ENCODE results near the gene NUDT1. TPM values are rescaled to one million over a fixed set of nuclear protein-coding genes. Genes with fewer than 3 reads are reported as not detected.
A peak's percentile ranks its signal among the peaks of the same experiment; 100 is the strongest.
"Not testable (repeated sequence)": the region's sequence is repeated elsewhere in the genome, so short reads cannot be mapped to it uniquely, and the experiment has no call there.

Gene NUDT1
- total and polyA plus RNA-seq, 9 donors, result 17.3 to 29.8 (median 23.4) TPM

DNA sequence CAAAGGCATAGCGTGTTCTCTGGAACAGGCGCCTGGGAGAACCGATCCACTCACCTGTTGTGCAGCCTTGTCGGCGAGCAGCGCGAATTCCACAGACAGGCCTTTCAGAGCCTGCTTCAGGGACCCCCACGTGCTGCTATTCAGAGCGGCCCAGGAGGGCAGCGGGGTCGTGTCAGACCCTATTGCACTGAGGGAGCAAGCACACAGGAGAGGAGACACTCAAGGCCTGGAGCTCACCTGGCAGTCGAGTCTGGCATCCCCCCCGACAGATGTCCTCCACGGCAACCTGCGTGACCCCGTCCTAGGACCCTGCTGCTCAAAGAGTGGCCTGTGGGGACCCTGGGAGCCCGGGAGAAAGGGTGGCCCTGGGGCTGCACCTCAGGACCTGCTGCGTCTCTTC lies 21.1 kb downstream of the NUDT1 start:
- peaks cover 37% of the 10 kb centered on the region for H3K36me3 ChIP-seq (ENCODE audit: control insufficient read depth, insufficient read depth, low read length)
- H3K9me3 ChIP-seq (replicated peaks; ENCODE audit: control insufficient read depth, low read depth, low read length), result no peaks in the 10 kb centered on the region
- no peak for DNase-seq
- H3K27me3 ChIP-seq (ENCODE audit: control insufficient read depth, insufficient read depth, low read length), result no peaks in the 10 kb centered on the region
- no peak overlapping the region for H3K4me3 ChIP-seq (ENCODE audit: low read length)
- no peak overlapping the region for H3K27ac ChIP-seq (ENCODE audit: low read length)
- peaks cover 5% of the 10 kb centered on the region for H3K4me1 ChIP-seq (ENCODE audit: control insufficient read depth, insufficient read depth, low read length)
- WGBS (ENCODE audit: insufficient coverage), result 89% methylated on average over 18 of the region's 18 CpGs

DNA sequence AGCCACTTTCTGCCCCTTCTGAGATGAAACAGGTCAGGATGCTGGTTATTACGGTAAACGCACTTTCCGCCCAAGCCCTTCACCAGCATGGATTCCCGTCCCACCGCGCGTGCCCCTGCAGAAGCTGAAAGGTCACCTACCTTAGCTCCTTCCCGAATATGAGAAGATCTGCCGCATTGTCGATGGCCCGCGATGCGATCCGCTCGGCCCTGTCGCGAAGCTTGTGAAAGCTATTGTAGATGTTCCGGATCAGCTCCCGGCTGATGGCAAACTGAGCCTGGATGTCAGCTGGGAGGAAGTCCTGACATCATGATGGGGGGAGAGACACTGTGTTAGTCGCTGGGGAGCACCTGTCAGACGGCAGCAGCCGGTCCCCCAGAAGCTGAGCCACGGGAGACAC lies 22.1 kb downstream of the NUDT1 start:
- no peak overlapping the region for H3K27ac ChIP-seq (ENCODE audit: low read length)
- H3K4me1 ChIP-seq (ENCODE audit: control insufficient read depth, insufficient read depth, low read length), result peaks cover 5% of the 10 kb centered on the region
- no peak overlapping the region for H3K4me3 ChIP-seq (ENCODE audit: low read length)
- no peak for DNase-seq
- WGBS (ENCODE audit: insufficient coverage), result 96% methylated on average over 23 of the region's 23 CpGs
- no peaks in the 10 kb centered on the region for H3K27me3 ChIP-seq (ENCODE audit: control insufficient read depth, insufficient read depth, low read length)
- peaks cover 29% of the 10 kb centered on the region for H3K36me3 ChIP-seq (ENCODE audit: control insufficient read depth, insufficient read depth, low read length)
- H3K9me3 ChIP-seq (replicated peaks; ENCODE audit: control insufficient read depth, low read depth, low read length), result no peaks in the 10 kb centered on the region

DNA sequence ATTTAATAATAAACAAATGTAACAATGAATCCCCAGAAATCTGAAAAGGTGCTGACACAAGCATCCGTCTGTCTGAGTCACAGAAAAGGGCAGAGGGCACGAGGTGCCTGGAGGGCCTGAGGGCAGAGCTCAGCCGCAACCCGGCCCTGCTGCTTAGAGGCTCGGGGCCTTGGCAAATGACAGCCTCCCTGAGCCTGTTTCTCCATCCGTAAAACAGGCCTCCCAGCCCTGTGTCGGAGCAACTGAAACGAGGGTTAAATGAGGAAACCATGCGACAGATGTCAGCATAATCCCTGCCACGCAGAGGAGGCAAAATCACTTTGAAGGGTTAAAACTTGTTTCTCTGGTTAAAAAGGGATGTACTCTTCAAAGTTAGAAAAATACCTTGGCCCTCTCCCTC lies 24.9 kb downstream of the NUDT1 start:
- DNase-seq, result no peak
- 67% methylated on average over 5 of the region's 10 CpGs for WGBS (ENCODE audit: insufficient coverage)
- H3K36me3 ChIP-seq (ENCODE audit: control insufficient read depth, insufficient read depth, low read length), result peaks cover 37% of the 10 kb centered on the region

DNA sequence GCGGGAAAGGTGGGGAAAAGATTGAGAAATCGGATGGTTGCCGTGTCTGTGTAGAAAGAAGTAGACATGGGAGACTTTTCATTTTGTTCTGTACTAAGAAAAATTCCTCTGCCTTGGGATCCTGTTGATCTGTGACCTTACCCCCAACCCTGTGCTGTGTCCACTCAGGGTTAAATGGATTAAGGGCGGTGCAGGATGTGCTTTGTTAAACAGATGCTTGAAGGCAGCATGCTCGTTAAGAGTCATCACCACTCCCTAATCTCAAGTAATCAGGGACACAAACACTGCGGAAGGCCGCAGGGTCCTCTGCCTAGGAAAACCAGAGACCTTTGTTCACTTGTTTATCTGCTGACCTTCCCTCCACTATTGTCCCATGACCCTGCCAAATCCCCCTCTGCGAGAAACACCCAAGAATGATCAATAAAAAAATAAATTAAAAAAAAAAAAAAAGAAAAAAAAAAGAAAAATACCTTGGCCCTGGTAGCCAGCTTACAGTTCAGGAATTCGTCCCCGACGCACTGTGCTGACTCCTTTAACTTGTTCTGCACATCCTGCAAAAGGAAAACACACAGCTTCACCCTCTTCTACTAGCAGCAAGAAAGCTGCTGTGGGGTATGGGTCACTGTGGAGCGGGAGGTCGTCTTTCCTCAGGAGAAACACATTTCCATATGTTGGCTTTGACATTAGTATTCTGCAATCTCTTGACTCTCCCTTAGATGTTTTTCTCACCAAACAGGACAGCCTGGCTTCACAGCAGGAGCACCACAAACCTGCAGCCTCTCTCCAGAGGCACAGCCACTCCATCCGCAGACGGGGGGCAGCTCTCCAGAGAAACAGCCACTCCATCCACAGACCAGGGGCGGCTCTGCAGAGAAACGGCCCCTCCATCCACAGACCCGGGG lies 27.3 kb downstream of the NUDT1 start:
- H3K27me3 ChIP-seq (ENCODE audit: control insufficient read depth, insufficient read depth, low read length); H3K9me3 ChIP-seq (replicated peaks; ENCODE audit: control insufficient read depth, low read depth, low read length); DNase-seq; H3K4me3 ChIP-seq (ENCODE audit: low read length): not testable (repeated sequence)
- WGBS (ENCODE audit: insufficient coverage), result 20% methylated on average over 5 of the region's 18 CpGs
- H3K4me1 ChIP-seq (ENCODE audit: control insufficient read depth, insufficient read depth, low read length), result peaks cover 11% of the 10 kb centered on the region
- H3K27ac ChIP-seq (ENCODE audit: low read length), result peak overlapping the region; percentile 62
- H3K36me3 ChIP-seq (ENCODE audit: control insufficient read depth, insufficient read depth, low read length), result peaks cover 31% of the 10 kb centered on the region

More for the DNA sequence above, 24.9 kb downstream of the NUDT1 start:
- Histone ChIP-seq H3K27ac (ENCODE audit: low read length) (no peak overlapping the region), H3K9me3 (replicated peaks; ENCODE audit: control insufficient read depth, low read depth, low read length) (no peaks in the 10 kb centered on the region), H3K27me3 (ENCODE audit: control insufficient read depth, insufficient read depth, low read length) (no peaks in the 10 kb centered on the region), H3K4me3 (ENCODE audit: low read length) (no peak overlapping the region), H3K4me1 (ENCODE audit: control insufficient read depth, insufficient read depth, low read length) (peaks cover 17% of the 10 kb centered on the region)

DNA sequence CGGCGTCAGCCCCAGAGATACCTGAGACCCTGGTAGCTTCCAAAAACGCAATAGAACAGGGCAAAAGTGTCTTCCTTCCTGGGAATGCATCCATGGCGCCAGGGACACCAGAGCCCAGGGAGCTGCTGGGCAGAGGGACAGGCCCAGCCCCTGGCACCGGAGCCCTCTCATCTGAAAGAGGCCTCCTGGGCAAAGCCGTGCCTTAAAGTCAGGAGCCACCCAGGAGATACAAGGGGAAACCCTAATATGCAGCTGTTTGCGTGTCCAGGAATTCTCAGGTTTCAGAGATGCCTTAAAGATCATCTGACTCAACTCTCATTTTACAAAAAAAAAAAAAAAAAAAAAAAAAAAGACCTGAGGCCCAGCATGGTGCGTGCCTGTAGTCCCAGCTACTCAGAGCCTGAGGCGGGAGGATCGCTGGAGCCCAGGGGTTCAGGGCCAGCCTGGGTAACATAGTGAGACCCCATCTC lies 28.0 kb downstream of the NUDT1 start:
- Histone ChIP-seq H3K9me3 (replicated peaks; ENCODE audit: control insufficient read depth, low read depth, low read length) (no peaks in the 10 kb centered on the region), H3K27me3 (ENCODE audit: control insufficient read depth, insufficient read depth, low read length) (no peaks in the 10 kb centered on the region), H3K27ac (ENCODE audit: low read length) (peak overlapping the region; percentile 62), H3K4me1 (ENCODE audit: control insufficient read depth, insufficient read depth, low read length) (peaks cover 11% of the 10 kb centered on the region), H3K36me3 (ENCODE audit: control insufficient read depth, insufficient read depth, low read length) (peaks cover 35% of the 10 kb centered on the region), H3K4me3 (ENCODE audit: low read length) (no peak overlapping the region)
- DNase-seq, result no peak
- 59% methylated on average over 7 of the region's 10 CpGs for WGBS (ENCODE audit: insufficient coverage)

DNA sequence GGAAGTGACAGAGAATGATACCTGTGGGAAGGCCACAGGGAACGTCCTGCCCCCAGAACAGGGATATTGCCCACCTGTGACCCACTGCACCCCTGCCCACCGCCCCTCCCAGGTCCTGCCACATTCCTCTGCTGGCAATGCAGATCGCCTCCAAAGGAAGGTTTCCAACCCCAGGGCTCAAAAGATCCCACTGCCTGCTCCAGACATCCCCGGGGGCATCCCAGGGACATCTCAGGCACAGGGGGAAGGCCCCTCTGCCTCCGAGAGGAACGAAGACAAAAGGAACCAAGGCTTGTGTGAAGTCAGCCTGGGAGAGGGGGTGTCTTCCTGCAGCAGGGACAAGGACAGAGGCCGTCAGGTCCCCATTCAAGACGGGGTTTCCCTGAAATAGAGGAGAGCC lies 28.5 kb downstream of the NUDT1 start:
- Histone ChIP-seq H3K27ac (ENCODE audit: low read length) (no peak overlapping the region), H3K36me3 (ENCODE audit: control insufficient read depth, insufficient read depth, low read length) (peaks cover 37% of the 10 kb centered on the region), H3K4me1 (ENCODE audit: control insufficient read depth, insufficient read depth, low read length) (peaks cover 11% of the 10 kb centered on the region), H3K4me3 (ENCODE audit: low read length) (no peak overlapping the region), H3K27me3 (ENCODE audit: control insufficient read depth, insufficient read depth, low read length) (no peaks in the 10 kb centered on the region), H3K9me3 (replicated peaks; ENCODE audit: control insufficient read depth, low read depth, low read length) (no peaks in the 10 kb centered on the region)
- no peak for DNase-seq
- 61% methylated on average over 4 of the region's 8 CpGs for WGBS (ENCODE audit: insufficient coverage)

DNA sequence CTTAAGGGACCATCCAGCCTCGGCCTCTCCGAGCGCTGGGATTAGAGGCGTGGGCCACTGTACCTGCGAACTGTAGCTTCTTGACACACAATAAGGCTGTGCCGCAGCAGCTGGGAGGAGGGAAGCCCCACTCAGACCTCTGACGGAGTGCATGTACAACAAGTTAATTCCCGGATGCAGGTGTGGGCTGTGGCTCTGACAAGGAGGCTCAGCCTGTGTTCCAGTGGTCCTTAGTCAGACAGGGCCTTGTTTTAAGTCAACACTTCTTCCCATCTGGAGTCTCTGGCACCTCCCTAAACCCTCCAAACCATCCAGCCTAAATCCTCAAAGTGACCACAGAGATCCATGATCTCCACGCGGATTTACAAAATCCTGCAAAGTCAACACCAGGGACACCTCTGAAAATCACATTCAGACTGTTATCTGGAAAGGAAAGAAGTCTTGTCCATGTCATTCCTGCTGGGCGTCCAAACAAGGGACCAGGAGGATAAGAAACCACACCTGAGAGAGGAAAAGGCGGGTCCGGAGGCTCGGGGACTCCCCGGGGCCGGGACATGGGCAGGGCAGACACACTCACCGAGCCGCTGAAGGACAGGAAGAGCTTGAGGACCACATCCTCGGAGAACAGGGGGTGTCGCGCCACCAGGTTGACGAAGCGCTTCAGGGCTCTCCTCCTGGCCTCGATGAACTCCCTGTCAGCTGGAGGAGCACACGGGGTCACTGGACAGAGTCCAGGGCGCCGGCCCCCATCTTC lies 29.4 kb downstream of the NUDT1 start:
- no peaks in the 10 kb centered on the region for H3K9me3 ChIP-seq (replicated peaks; ENCODE audit: control insufficient read depth, low read depth, low read length)
- no peak overlapping the region for H3K27ac ChIP-seq (ENCODE audit: low read length)
- H3K36me3 ChIP-seq (ENCODE audit: control insufficient read depth, insufficient read depth, low read length), result peaks cover 40% of the 10 kb centered on the region
- DNase-seq, result no peak
- WGBS (ENCODE audit: insufficient coverage), result 72% methylated on average over 23 of the region's 27 CpGs
- H3K4me1 ChIP-seq (ENCODE audit: control insufficient read depth, insufficient read depth, low read length), result peaks cover 11% of the 10 kb centered on the region
- H3K4me3 ChIP-seq (ENCODE audit: low read length), result no peak overlapping the region
- H3K27me3 ChIP-seq (ENCODE audit: control insufficient read depth, insufficient read depth, low read length), result no peaks in the 10 kb centered on the region

DNA sequence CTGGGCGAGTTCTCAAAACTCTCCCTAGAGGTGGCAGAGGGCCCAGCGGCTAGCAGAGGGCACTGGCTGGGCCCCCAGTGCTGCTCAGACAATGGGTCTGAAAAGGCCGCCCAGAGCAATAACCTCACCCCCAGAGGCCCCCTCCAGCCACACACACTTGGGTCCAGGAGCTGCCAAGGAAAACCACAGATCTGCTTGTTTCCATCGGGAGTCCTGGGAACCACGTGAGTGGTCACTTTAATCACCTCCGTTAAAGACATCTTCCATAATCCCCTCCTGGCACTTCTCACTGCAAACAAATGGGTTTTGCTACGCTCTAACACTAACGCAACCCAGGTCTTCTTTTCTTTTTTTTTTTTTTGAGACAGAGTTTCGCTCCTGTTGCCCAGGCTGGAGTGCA lies 30.0 kb downstream of the NUDT1 start:
- Histone ChIP-seq H3K4me1 (ENCODE audit: control insufficient read depth, insufficient read depth, low read length) (peaks cover 11% of the 10 kb centered on the region), H3K27ac (ENCODE audit: low read length) (no peak overlapping the region), H3K27me3 (ENCODE audit: control insufficient read depth, insufficient read depth, low read length) (no peaks in the 10 kb centered on the region), H3K4me3 (ENCODE audit: low read length) (no peak overlapping the region), H3K9me3 (replicated peaks; ENCODE audit: control insufficient read depth, low read depth, low read length) (no peaks in the 10 kb centered on the region), H3K36me3 (ENCODE audit: control insufficient read depth, insufficient read depth, low read length) (peaks cover 42% of the 10 kb centered on the region)
- WGBS (ENCODE audit: insufficient coverage), result 56% methylated on average over 8 of the region's 9 CpGs
- no peak for DNase-seq

DNA sequence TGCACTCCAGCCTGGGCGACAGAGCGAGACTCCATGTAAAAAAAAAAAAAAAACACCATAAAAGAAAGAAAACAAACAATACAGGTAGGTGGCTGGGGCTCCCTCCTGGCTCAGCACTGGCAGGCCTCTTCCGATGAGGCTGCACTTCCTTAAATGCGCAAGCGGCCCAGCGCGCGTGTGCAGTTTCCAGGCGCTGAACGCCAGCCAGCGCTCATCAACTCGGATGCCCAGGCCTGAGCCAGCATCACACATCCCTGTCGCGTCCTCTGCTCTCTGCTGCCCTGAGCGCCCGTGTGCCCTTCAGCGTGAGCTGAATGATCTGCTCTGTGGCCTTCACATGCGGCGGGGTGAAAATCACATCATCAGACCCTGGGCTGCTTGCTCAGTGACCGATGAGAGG lies 31.8 kb downstream of the NUDT1 start:
- no peak overlapping the region for H3K27ac ChIP-seq (ENCODE audit: low read length)
- no peaks in the 10 kb centered on the region for H3K27me3 ChIP-seq (ENCODE audit: control insufficient read depth, insufficient read depth, low read length)
- no peaks in the 10 kb centered on the region for H3K9me3 ChIP-seq (replicated peaks; ENCODE audit: control insufficient read depth, low read depth, low read length)
- H3K4me3 ChIP-seq (ENCODE audit: low read length), result no peak overlapping the region
- peaks cover 11% of the 10 kb centered on the region for H3K4me1 ChIP-seq (ENCODE audit: control insufficient read depth, insufficient read depth, low read length)
- peaks cover 50% of the 10 kb centered on the region for H3K36me3 ChIP-seq (ENCODE audit: control insufficient read depth, insufficient read depth, low read length)
- WGBS (ENCODE audit: insufficient coverage), result 94% methylated on average over 18 of the region's 20 CpGs
- DNase-seq, result no peak

DNA sequence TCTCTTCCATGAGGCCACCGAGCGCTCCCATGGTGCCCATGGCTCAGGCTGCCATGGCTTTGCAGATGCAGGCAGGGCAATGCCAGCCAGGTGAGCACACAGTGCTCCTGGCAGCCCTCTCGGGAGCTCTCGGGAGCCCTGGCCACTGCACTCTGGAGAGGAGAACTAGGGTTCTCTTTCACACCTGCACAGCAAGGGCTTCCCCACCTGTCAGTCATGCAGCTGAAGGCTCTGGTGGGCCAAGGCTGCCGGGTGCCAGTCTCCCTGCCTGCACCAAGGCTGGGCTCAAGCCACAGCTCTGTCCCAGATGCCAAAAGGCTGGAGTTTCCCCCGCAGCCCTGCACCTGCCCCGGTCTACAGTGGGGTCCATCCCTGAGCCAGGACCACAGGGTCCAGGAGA lies 32.6 kb downstream of the NUDT1 start:
- 84% methylated on average over 4 of the region's 7 CpGs for WGBS (ENCODE audit: insufficient coverage)
- Histone ChIP-seq H3K9me3 (replicated peaks; ENCODE audit: control insufficient read depth, low read depth, low read length) (no peaks in the 10 kb centered on the region), H3K4me3 (ENCODE audit: low read length) (no peak overlapping the region), H3K36me3 (ENCODE audit: control insufficient read depth, insufficient read depth, low read length) (peaks cover 47% of the 10 kb centered on the region), H3K27ac (ENCODE audit: low read length) (no peak overlapping the region), H3K4me1 (ENCODE audit: control insufficient read depth, insufficient read depth, low read length) (peaks cover 13% of the 10 kb centered on the region), H3K27me3 (ENCODE audit: control insufficient read depth, insufficient read depth, low read length) (no peaks in the 10 kb centered on the region)
- no peak for DNase-seq
